Epithelial cell of prostate (primary cell): ENCODE data around the gene CCDC71L.

ENCODE experiments used
- DNase-seq: peaks from one replicate; pipeline ENCODE4 v3.0.0-alpha.2; 2011; ENCODE audit warnings: low read depth, low spot score
- H3K27ac ChIP-seq: fragments of 450-650 bp; 2 replicates; pipeline ENCODE4 v1.5.1; 2017; ENCODE audit warnings: mild to moderate bottlenecking

CCDC71L gene

GRCh38 chr7:106611911-106612310 is 49.0 kb downstream of the CCDC71L start:
- DNase-seq = no peak
- H3K27ac ChIP-seq = peak overlapping the region; percentile 30

GRCh38 chr7:106610996-106611886 is 49.7 kb downstream of the CCDC71L start:
- H3K27ac ChIP-seq = peak overlapping the region; percentile 30
- DNase-seq = no peak

DNA sequence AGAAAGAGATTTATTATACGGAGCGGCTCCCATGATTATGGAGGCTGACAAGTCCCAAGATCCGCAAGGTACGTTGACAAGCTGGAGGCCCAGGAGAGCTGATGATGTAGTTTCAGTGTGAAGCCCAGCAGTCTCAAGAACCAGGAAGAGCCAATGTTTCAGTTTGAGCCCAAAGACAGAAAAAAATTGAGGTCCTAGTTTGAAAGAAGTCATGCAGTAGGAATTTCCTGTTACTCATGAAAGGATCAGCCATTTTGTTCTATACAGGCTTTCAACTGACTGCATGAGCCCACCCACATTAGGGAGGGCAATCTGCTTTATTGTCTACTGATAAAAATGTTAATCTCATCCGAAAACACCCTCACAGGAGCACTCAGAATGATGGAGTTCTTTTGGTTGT is 51.5 kb downstream of the CCDC71L start:
- DNase-seq = no peak
- peak overlapping the region; percentile 68 for H3K27ac ChIP-seq

GRCh38 chr7:106608661-106609060 is 52.3 kb downstream of the CCDC71L start:
- H3K27ac ChIP-seq = peak overlapping the region; percentile 68
- no peak for DNase-seq
